NCI-H1105 treated with DMSO at 0.1 percent for 48 hours (cell line): ENCODE measurements around the gene STRADA.
A peak's percentile ranks its signal among the peaks of the same experiment; 100 is the strongest.

Source experiments
- DNase-seq: peaks from one replicate; lab custom pipeline; 2025; lab: John Stamatoyannopoulos, UW

The STRADA gene

GRCh38 chr17:63741408-63742173, at the start of gene STRADA:
Gene STRADA (minus strand): TSS chr17:63741799. CDS start chr17:63728369, 13,430 bp downstream.
- peak; percentile 96 for DNase-seq

GRCh38 chr17:63790057-63790456, 48.5 kb upstream of the STRADA start:
- DNase-seq = no peak

- no peak for DNase-seq
Observed at GRCh38 chr17:63786971-63787711, 45.5 kb upstream of the STRADA start.

GRCh38 chr17:63786117-63786516, 44.5 kb upstream of the STRADA start:
- no peak for DNase-seq

- no peak for DNase-seq
Observed at GRCh38 chr17:63785556-63785955, 44.0 kb upstream of the STRADA start.

- no peak for DNase-seq
Observed at GRCh38 chr17:63783522-63783921, 41.9 kb upstream of the STRADA start.

GRCh38 chr17:63780928-63781327, 39.3 kb upstream of the STRADA start:
- DNase-seq = no peak

- no peak for DNase-seq
Observed at GRCh38 chr17:63780507-63780906, 38.9 kb upstream of the STRADA start.

GRCh38 chr17:63775420-63775819, 33.8 kb upstream of the STRADA start:
- DNase-seq = no peak

GRCh38 chr17:63774969-63775265, 33.3 kb upstream of the STRADA start:
- DNase-seq = no peak

GRCh38 chr17:63774141-63774968, 32.8 kb upstream of the STRADA start, which contains the start of gene DDX42:
Gene DDX42 (plus strand): TSS chr17:63774170. CDS start chr17:63787050, 12,880 bp downstream.
- peak; percentile 24 for DNase-seq

GRCh38 chr17:63773272-63774140, 31.9 kb upstream of the STRADA start, which contains the start of gene CCDC47:
Gene CCDC47 (minus strand): TSS chr17:63773597. CDS start chr17:63766175, 7,422 bp downstream.
- peak; percentile 96 for DNase-seq

- no peak for DNase-seq
Observed at GRCh38 chr17:63772801-63773271, 31.2 kb upstream of the STRADA start.

- DNase-seq = no peak
Observed at GRCh38 chr17:63768433-63768832, 26.8 kb upstream of the STRADA start.

- DNase-seq = no peak
Observed at GRCh38 chr17:63766754-63767153, 25.2 kb upstream of the STRADA start.

- no peak for DNase-seq
Observed at GRCh38 chr17:63764716-63765115, 23.1 kb upstream of the STRADA start.

- DNase-seq = no peak
Observed at GRCh38 chr17:63762161-63763078, 20.8 kb upstream of the STRADA start.

- DNase-seq = no peak
Observed at GRCh38 chr17:63760771-63761539, 19.4 kb upstream of the STRADA start.

GRCh38 chr17:63758428-63758827, 16.8 kb upstream of the STRADA start:
- no peak for DNase-seq
